Upper lobe of left lung (tissue), 4 donors: ENCODE data around the gene SYNRG.

ENCODE experiments used
- POLR2A ChIP-seq, 4 donors: fragments of 450-650 bp; IDR thresholded peaks; one replicate each; pipeline ENCODE4 v1.5.1; 2016 to 2017; ENCODE audit warnings: antibody characterized with exemption in 4 of 4, mild to moderate bottlenecking in 2 of 4
- POLR2AphosphoS5 ChIP-seq, 2 donors: sonication (generic); formaldehyde crosslinking; IDR thresholded peaks; one replicate each; pipeline ENCODE4 v1.5.1; 2017; ENCODE audit warnings: antibody characterized with exemption in 2 of 2
- TF ChIP-seq, protein P1 (sequence below), 6 experiments: fragments of 450-650 bp in 4 of 6; fragments of 200-600 bp in 2 of 6; sonication (generic) in 2 of 6; IDR thresholded peaks; one replicate each; pipeline ENCODE4 v1.5.1; 2016 to 2019; ENCODE audit warnings: antibody characterized with exemption in 6 of 6

DNA sequence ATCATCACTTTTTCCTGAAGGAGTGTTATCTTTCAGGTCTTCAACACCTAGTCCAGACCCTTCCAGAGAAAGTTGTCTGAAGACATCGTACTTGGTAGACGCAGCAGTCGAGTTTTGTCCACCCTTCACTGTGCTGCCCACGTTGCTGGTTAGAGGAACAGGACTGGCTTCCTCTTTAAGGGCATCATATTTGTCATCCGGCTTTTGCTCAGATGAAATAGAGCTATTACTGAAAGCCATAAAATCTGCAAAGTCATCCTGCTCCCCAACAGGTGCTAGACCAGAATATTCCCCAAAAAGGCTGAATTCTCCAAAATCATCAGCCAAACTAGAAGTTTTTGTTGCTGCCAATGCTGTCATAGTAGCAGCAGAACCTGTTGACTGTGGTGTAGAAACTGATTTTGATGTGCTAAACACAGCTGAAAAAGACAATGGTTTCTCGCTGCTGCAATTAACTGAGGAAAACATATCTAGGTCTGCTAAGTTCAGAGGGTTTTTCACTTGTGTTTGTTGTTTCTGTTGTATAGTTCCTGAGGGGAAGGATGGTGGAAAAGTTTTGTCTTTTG is 55.7 kb downstream of the SYNRG start:
- TF ChIP-seq, protein P1, sequence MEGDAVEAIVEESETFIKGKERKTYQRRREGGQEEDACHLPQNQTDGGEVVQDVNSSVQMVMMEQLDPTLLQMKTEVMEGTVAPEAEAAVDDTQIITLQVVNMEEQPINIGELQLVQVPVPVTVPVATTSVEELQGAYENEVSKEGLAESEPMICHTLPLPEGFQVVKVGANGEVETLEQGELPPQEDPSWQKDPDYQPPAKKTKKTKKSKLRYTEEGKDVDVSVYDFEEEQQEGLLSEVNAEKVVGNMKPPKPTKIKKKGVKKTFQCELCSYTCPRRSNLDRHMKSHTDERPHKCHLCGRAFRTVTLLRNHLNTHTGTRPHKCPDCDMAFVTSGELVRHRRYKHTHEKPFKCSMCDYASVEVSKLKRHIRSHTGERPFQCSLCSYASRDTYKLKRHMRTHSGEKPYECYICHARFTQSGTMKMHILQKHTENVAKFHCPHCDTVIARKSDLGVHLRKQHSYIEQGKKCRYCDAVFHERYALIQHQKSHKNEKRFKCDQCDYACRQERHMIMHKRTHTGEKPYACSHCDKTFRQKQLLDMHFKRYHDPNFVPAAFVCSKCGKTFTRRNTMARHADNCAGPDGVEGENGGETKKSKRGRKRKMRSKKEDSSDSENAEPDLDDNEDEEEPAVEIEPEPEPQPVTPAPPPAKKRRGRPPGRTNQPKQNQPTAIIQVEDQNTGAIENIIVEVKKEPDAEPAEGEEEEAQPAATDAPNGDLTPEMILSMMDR (IDR thresholded peaks at IDR 0.05) = no peak
- TF ChIP-seq POLR2A (IDR thresholded peaks at IDR 0.05) (no peak), POLR2AphosphoS5 (IDR thresholded peaks at IDR 0.05) (no peak)
